Measurements from ENCODE around the gene PYDC2. TPM values are rescaled to one million over a fixed set of nuclear protein-coding genes. Genes with fewer than 3 reads are reported as not detected.
"Not testable (repeated sequence)": the region's sequence is repeated elsewhere in the genome, so short reads cannot be mapped to it uniquely, and the experiment has no call there.

The PYDC2 gene
- total RNA-seq, 1 donor from 2014 or later: not detected

- no peaks in the 10 kb centered on the region for H3K36me3 Mint-ChIP-seq (ENCODE audit: low read depth)
- H3K4me1 Mint-ChIP-seq: no peaks in the 10 kb centered on the region
- H3K27ac Mint-ChIP-seq (ENCODE audit: unreplicated experiment): no peak overlapping the region
- H3K27me3 Mint-ChIP-seq (ENCODE audit: low read depth): no peaks in the 10 kb centered on the region
- no peak overlapping the region for H3K4me3 Mint-ChIP-seq
- TF ChIP-seq, protein P1, sequence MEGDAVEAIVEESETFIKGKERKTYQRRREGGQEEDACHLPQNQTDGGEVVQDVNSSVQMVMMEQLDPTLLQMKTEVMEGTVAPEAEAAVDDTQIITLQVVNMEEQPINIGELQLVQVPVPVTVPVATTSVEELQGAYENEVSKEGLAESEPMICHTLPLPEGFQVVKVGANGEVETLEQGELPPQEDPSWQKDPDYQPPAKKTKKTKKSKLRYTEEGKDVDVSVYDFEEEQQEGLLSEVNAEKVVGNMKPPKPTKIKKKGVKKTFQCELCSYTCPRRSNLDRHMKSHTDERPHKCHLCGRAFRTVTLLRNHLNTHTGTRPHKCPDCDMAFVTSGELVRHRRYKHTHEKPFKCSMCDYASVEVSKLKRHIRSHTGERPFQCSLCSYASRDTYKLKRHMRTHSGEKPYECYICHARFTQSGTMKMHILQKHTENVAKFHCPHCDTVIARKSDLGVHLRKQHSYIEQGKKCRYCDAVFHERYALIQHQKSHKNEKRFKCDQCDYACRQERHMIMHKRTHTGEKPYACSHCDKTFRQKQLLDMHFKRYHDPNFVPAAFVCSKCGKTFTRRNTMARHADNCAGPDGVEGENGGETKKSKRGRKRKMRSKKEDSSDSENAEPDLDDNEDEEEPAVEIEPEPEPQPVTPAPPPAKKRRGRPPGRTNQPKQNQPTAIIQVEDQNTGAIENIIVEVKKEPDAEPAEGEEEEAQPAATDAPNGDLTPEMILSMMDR (conservative IDR thresholded peaks at IDR 0.05): no peak
- DNase-seq (ENCODE audit: low read depth, low spot score): no peak
- no peaks in the 10 kb centered on the region for H3K9me3 Mint-ChIP-seq
Observed at GRCh38 chr3:191460360-191460759, 603 bp upstream of the PYDC2 start.

DNA sequence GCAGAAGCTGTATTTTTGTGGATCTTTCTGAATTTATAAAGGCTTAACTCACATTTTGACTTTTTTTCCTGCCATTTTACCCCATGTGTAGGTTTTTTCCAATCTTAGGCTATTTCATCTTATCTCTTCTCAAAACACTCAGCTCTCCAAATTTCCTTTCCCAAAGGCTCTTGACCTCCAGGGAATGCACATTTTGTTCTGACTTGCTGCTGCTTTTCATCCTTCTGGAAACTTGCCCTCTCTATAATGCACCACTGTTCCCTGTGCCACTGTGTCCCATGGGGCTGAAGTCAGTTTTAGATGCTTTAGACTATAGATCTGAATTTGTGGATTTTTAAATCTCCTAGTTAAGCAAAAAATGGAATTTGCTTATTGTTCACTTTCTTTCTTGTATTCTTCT, 9.1 kb downstream of the PYDC2 start:
- Mint-ChIP-seq H3K9me3 (no peaks in the 10 kb centered on the region), H3K36me3 (ENCODE audit: low read depth) (no peaks in the 10 kb centered on the region), H3K4me3 (no peak overlapping the region)

GRCh38 chr3:191470545-191470944, 9.6 kb downstream of the PYDC2 start:
- TF ChIP-seq, protein P1 (conservative IDR thresholded peaks at IDR 0.05): no peak
- Mint-ChIP-seq H3K4me3 (no peak overlapping the region), H3K9me3 (no peaks in the 10 kb centered on the region), H3K27ac (ENCODE audit: unreplicated experiment) (no peak overlapping the region), H3K4me1 (peaks cover 4% of the 10 kb centered on the region), H3K36me3 (ENCODE audit: low read depth) (no peaks in the 10 kb centered on the region), H3K27me3 (ENCODE audit: low read depth) (no peaks in the 10 kb centered on the region)
- DNase-seq (ENCODE audit: low read depth, low spot score): no peak

More for the DNA sequence above, 9.1 kb downstream of the PYDC2 start:
- TF ChIP-seq, protein P1 (conservative IDR thresholded peaks at IDR 0.05): no peak
- Mint-ChIP-seq H3K4me1 (peaks cover 4% of the 10 kb centered on the region), H3K27ac (ENCODE audit: unreplicated experiment) (no peak overlapping the region), H3K27me3 (ENCODE audit: low read depth) (no peaks in the 10 kb centered on the region)
- no peak for DNase-seq (ENCODE audit: low read depth, low spot score)

DNA sequence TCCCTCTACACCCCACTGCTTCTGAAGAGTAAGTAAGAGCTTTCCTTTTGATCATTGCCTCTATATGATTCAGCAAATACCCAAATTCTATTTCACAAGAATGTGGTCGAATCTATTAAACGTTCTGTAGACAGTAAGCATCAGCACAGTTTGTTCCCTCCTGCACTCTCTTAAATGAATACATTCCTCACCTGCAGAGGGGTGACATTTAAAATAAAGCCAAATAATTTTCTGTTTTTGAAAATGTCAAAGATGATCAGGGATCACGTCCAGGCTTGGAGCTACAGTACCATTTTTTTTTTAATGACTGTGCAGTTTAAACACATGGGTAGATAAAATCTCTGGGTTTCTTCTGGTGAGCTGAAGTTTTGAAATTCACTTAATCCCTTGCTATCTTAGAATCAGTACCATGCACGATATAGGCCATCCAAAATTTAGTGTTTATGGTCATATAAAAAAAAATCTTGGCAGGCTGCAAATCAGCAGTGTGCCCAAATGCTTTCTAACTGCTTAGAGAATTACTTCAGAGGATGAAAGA, 12.8 kb downstream of the PYDC2 start:
- DNase-seq (ENCODE audit: low read depth, low spot score): no peak
- Mint-ChIP-seq H3K4me1 (peaks cover 4% of the 10 kb centered on the region), H3K36me3 (ENCODE audit: low read depth) (no peaks in the 10 kb centered on the region), H3K27me3 (ENCODE audit: low read depth) (no peaks in the 10 kb centered on the region), H3K9me3 (no peaks in the 10 kb centered on the region), H3K27ac (ENCODE audit: unreplicated experiment) (no peak overlapping the region), H3K4me3 (no peak overlapping the region)
- TF ChIP-seq, protein P1 (conservative IDR thresholded peaks at IDR 0.05): no peak

DNA sequence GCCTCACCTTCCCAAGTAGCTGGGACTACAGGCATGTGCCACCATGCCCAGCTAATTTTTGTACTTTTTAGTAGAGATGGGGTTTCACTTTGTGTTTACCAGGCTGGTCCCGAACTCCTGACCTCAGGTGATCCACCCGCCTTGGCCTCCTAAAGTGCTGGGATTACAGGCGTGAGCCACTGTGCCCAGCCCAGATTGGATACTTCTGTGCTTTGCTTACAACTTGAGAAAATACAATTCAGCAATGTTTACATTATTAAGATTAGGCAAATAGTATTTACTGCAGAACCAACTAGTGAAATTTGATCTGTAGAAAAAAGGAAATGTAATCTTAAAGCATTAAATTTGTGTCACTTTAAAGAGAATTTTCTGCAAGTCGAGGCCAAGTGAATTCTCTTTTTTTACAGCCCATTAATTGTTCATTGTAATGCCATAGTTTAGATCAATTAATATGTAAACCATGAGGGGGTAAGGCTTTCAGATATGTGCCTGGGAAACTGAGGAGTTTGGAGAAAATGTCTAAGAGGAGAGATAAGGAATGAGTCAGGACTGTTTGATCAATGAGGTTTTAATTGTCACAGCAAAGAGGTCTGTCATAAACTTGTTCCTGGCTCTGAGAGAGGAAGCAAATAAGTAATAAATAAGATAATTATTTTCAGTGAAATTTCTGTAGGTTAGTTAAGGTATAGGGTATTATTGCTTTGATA, 15.3 kb downstream of the PYDC2 start:
- Mint-ChIP-seq H3K9me3 (no peaks in the 10 kb centered on the region), H3K27ac (ENCODE audit: unreplicated experiment) (no peak overlapping the region), H3K27me3 (ENCODE audit: low read depth) (no peaks in the 10 kb centered on the region), H3K4me1 (no peaks in the 10 kb centered on the region), H3K4me3 (no peak overlapping the region), H3K36me3 (ENCODE audit: low read depth) (no peaks in the 10 kb centered on the region)
- DNase-seq (ENCODE audit: low read depth, low spot score): no peak
- TF ChIP-seq, protein P1 (conservative IDR thresholded peaks at IDR 0.05): no peak

GRCh38 chr3:191483994-191484393, 23.0 kb downstream of the PYDC2 start:
- not testable (repeated sequence) for H3K36me3 Mint-ChIP-seq (ENCODE audit: low read depth); H3K27ac Mint-ChIP-seq (ENCODE audit: unreplicated experiment); H3K4me3 Mint-ChIP-seq; H3K4me1 Mint-ChIP-seq; DNase-seq (ENCODE audit: low read depth, low spot score); H3K27me3 Mint-ChIP-seq (ENCODE audit: low read depth)
- peaks cover 19% of the 10 kb centered on the region for H3K9me3 Mint-ChIP-seq
